Spleen (tissue), 11 donors: ENCODE data around the gene MGME1. TPM values are rescaled to one million over a fixed set of nuclear protein-coding genes. Genes with fewer than 3 reads are reported as not detected.

Experiments
- DNase-seq: peaks from one replicate; pipeline ENCODE4 v3.0.0-alpha.2; 2020
- H3K27ac ChIP-seq, 8 donors: fragments of 200-600 bp; sonication (generic) in 7 of 8; 1 replicate in 4 of 8; 2 replicates in 4 of 8; pipeline versions ENCODE4 v1.5.0 to v1.8.0; 2016 to 2021; ENCODE audit warnings: inconsistent platforms in 4 of 8, mild to moderate bottlenecking in 4 of 8, moderate library complexity in 1 of 8
- H3K27me3 ChIP-seq, 7 donors: fragments of 200-600 bp; sonication (generic) in 6 of 7; replicated peaks in 1 of 7; 1 replicate in 4 of 7; 2 replicates in 3 of 7; pipeline versions ENCODE4 v1.5.0 to v1.8.0; 2016 to 2021; ENCODE audit warnings: inconsistent platforms in 3 of 7, mild to moderate bottlenecking in 1 of 7
- H3K36me3 ChIP-seq, 6 donors: fragments of 200-600 bp; sonication (generic) in 5 of 6; 1 replicate in 4 of 6; 2 replicates in 2 of 6; pipeline versions ENCODE4 v1.5.0 to v1.8.0; 2016 to 2021; ENCODE audit warnings: inconsistent platforms in 2 of 6
- H3K4me1 ChIP-seq, 6 donors: fragments of 200-600 bp; sonication (generic) in 5 of 6; 1 replicate in 3 of 6; 2 replicates in 3 of 6; pipeline versions ENCODE4 v1.5.0 to v1.8.0; 2016 to 2021; ENCODE audit warnings: inconsistent platforms in 3 of 6
- H3K4me3 ChIP-seq, 8 donors: fragments of 200-600 bp; sonication (generic) in 7 of 8; 1 replicate in 4 of 8; 2 replicates in 4 of 8; pipeline versions ENCODE4 v1.5.0 to v1.8.0; 2016 to 2021; ENCODE audit warnings: inconsistent platforms in 4 of 8, mild to moderate bottlenecking in 4 of 8, moderate library complexity in 2 of 8
- H3K9me3 ChIP-seq, 8 donors: fragments of 200-600 bp; sonication (generic) in 7 of 8; 1 replicate in 4 of 8; 2 replicates in 4 of 8; pipeline versions ENCODE4 v1.5.0 to v1.8.0; 2016 to 2021; ENCODE audit warnings: inconsistent platforms in 4 of 8
- CTCF ChIP-seq, 11 experiments: fragments of 200-600 bp in 7 of 11; fragments of 450-650 bp in 4 of 11; sonication (generic) in 4 of 11; IDR thresholded peaks in 8 of 11; conservative IDR thresholded peaks in 3 of 11; 1 replicate in 7 of 11; 2 replicates in 4 of 11; pipeline versions ENCODE4 v1.4.0 to v1.8.0; 2016 to 2021; ENCODE audit warnings: antibody characterized with exemption in 11 of 11, inconsistent platforms in 4 of 11, mild to moderate bottlenecking in 1 of 11
- POLR2A ChIP-seq, 3 donors: fragments of 450-650 bp; IDR thresholded peaks; one replicate each; pipeline ENCODE4 v1.5.1; 2017; ENCODE audit warnings: antibody characterized with exemption in 3 of 3, mild to moderate bottlenecking in 1 of 3
- POLR2AphosphoS5 ChIP-seq, 3 donors: sonication (generic); formaldehyde crosslinking; IDR thresholded peaks; one replicate each; pipeline ENCODE4 v1.5.1; 2017; ENCODE audit warnings: antibody characterized with exemption in 3 of 3
- WGBS, 5 donors: extraction: QIAGEN DNeasy Blood & Tissue Kit in 3 of 5; methylation state at CpG; one replicate each; pipeline versions ENCODE4 v1.1.5 to v1.1.7; 2013 to 2018; 5-methylcytosine and 5-hydroxymethylcytosine counted together
- intact Hi-C: fragments of 100-400 bp; cut with DNase I; formaldehyde crosslinking; loops from one replicate; pipeline ENCODE4 v1.15.0; 2023; ENCODE audit warnings: low total_unique reads
- polyA plus RNA-seq, 3 donors: library from polyadenylated mRNA; stranded (reverse); fragments of 200-250 nt; gene quantifications; one replicate each; pipeline ENCODE4 v1.2.1, GENCODE V29; 2013
- total RNA-seq, 7 donors: library from RNA; depleted of rRNA in 3 of 7; stranded (reverse); fragments of >200 nt in 3 of 7; fragmentation: NEBNext Ultra II Directional in 4 of 7; extraction: Animal tissue kit (Norgen Biotek cat#: 25700) in 4 of 7; gene quantifications; one replicate each; pipeline versions ENCODE4 v1.1.0 to v1.2.1, GENCODE V29; 2016 to 2021
- donor health status: healthy with polysubstance abuse.
- donor health status: DM: no; HTN: no; CAD: no; lungs with moderate emphysema.
- donor health status: DM: no; HTN: no; CAD: no.
- donor health status: Bipolar disorder and iron deficiency.
- donor health status: healthy.
- donor health status: DM: no; HTN: no; CAD: no.
- donor health status: DM: yes; HTN: yes; CAD: no.

MGME1 gene
- total and polyA plus RNA-seq, 10 donors: 20.9 to 33.4 (median 27.6) TPM

- peak overlapping the region in 2 of 8 donors; percentile 8 to 33 for H3K4me3 ChIP-seq
- no peak for DNase-seq
Measured at GRCh38 chr20:17960927-17961586, 7.8 kb upstream of the MGME1 start.

GRCh38 chr20:17961587-17961940, 7.3 kb upstream of the MGME1 start:
- Histone ChIP-seq H3K36me3 (peaks cover 0 to 7% (median 2%) of the 10 kb centered on the region in 6 donors), H3K9me3 (no peaks in the 10 kb centered on the region), H3K4me1 (peaks cover 68 to 100% (median 97%) of the 10 kb centered on the region in 6 donors), H3K4me3 (peak overlapping the region in 1 of 8 donors; percentile 33), H3K27ac (peak overlapping the region; percentile 25 to 99 (median 98)), H3K27me3 (no peaks in the 10 kb centered on the region)
- 48 to 72% (median 63%) methylated on average over 1 of the region's 1 CpG for WGBS, 5 donors
- intact Hi-C loops: no loop called here
- TF ChIP-seq POLR2A (IDR thresholded peaks at IDR 0.05): no peak
- TF ChIP-seq CTCF (IDR thresholded peaks at IDR 0.05 in 8 of 11, conservative IDR thresholded peaks at IDR 0.05 in 3 of 11): no peak
- TF ChIP-seq POLR2AphosphoS5 (IDR thresholded peaks at IDR 0.05): no peak
- no peak for DNase-seq

More at GRCh38 chr20:17960927-17961586, 7.8 kb upstream of the MGME1 start:
- H3K27me3 ChIP-seq: no peaks in the 10 kb centered on the region
- H3K36me3 ChIP-seq: peaks cover 0 to 12% (median 5%) of the 10 kb centered on the region in 6 donors
- H3K9me3 ChIP-seq: no peaks in the 10 kb centered on the region
- 29 to 62% (median 47%) methylated on average over 6 of the region's 6 CpGs for WGBS, 5 donors
- TF ChIP-seq CTCF (IDR thresholded peaks at IDR 0.05 in 8 of 11, conservative IDR thresholded peaks at IDR 0.05 in 3 of 11) (no peak), POLR2AphosphoS5 (IDR thresholded peaks at IDR 0.05) (peak in 1 of 3 donors; percentile 19)
- H3K4me1 ChIP-seq: peaks cover 70 to 100% (median 98%) of the 10 kb centered on the region in 6 donors
- H3K27ac ChIP-seq: peak overlapping the region in 7 of 8 donors; percentile 25 to 99 (median 97)
- intact Hi-C loops: no loop called here

GRCh38 chr20:17963114-17963897, 5.5 kb upstream of the MGME1 start:
- peaks cover 56 to 98% (median 89%) of the 10 kb centered on the region in 6 donors for H3K4me1 ChIP-seq
- no peaks in the 10 kb centered on the region for H3K9me3 ChIP-seq
- TF ChIP-seq POLR2AphosphoS5 (IDR thresholded peaks at IDR 0.05) (no peak), POLR2A (IDR thresholded peaks at IDR 0.05) (no peak), CTCF (IDR thresholded peaks at IDR 0.05 in 8 of 11, conservative IDR thresholded peaks at IDR 0.05 in 3 of 11) (no peak)
- peak overlapping the region in 1 of 8 donors; percentile 41 for H3K4me3 ChIP-seq
- no peaks in the 10 kb centered on the region for H3K27me3 ChIP-seq
- 69 to 79% (median 71%) methylated on average over 9 of the region's 9 CpGs for WGBS, 5 donors
- intact Hi-C loops: no loop called here
- no peak for DNase-seq
- peak overlapping the region; percentile 25 to 99 (median 98) for H3K27ac ChIP-seq
- no peaks in the 10 kb centered on the region for H3K36me3 ChIP-seq

- no peak for DNase-seq
- H3K27ac ChIP-seq: peak overlapping the region; percentile 95 to 99 (median 98)
- TF ChIP-seq CTCF (IDR thresholded peaks at IDR 0.05 in 8 of 11, conservative IDR thresholded peaks at IDR 0.05 in 3 of 11) (no peak), POLR2A (IDR thresholded peaks at IDR 0.05) (no peak), POLR2AphosphoS5 (IDR thresholded peaks at IDR 0.05) (no peak)
- WGBS, 5 donors: 75 to 100% (median 93%) methylated on average over 1 of the region's 1 CpG
- H3K4me1 ChIP-seq: peaks cover 51 to 90% (median 81%) of the 10 kb centered on the region in 6 donors
- peak overlapping the region in 1 of 8 donors; percentile 93 for H3K4me3 ChIP-seq
- no peaks in the 10 kb centered on the region for H3K36me3 ChIP-seq
- H3K27me3 ChIP-seq: no peaks in the 10 kb centered on the region
- intact Hi-C loops: no loop called here
- no peaks in the 10 kb centered on the region for H3K9me3 ChIP-seq
Measured at GRCh38 chr20:17964073-17964472, 4.7 kb upstream of the MGME1 start.
